HepG2 (cell line): Measurements from ENCODE around the gene MARF1. TPM values are rescaled to one million over a fixed set of nuclear protein-coding genes. Genes with fewer than 3 reads are reported as not detected.

Source experiments
- ATF4 ChIP-seq, 2 experiments: fragments of 450-650 bp in 1 of 2; sonication (generic) in 1 of 2; formaldehyde crosslinking; IDR thresholded peaks; 2 replicates each; pipeline versions ENCODE4 v1.5.0 to v1.8.0; 2020 to 2022; ENCODE audit warnings: mild to moderate bottlenecking in 1 of 2, missing genetic modification reagents in 1 of 2
- BRCA1 ChIP-seq: sonication (generic); formaldehyde crosslinking; IDR thresholded peaks from 2 replicates; pipeline ENCODE4 v1.4.0; 2020; ENCODE audit warnings: missing genetic modification reagents
- BRF2 ChIP-seq: sonication (generic); formaldehyde crosslinking; IDR thresholded peaks from 2 replicates; pipeline ENCODE4 v1.8.1; 2022; ENCODE audit warnings: mild to moderate bottlenecking, missing genetic modification reagents
- EEA1 ChIP-seq: sonication (generic); formaldehyde crosslinking; IDR thresholded peaks from 2 replicates; pipeline ENCODE4 v1.5.1; 2020; ENCODE audit warnings: mild to moderate bottlenecking, missing genetic modification reagents, borderline replicate concordance
- HIC2 ChIP-seq: sonication (generic); formaldehyde crosslinking; IDR thresholded peaks from 2 replicates; pipeline ENCODE4 v1.9.0; 2022; ENCODE audit warnings: low read depth, missing genetic modification reagents
- NCOA5 ChIP-seq: sonication (generic); formaldehyde crosslinking; IDR thresholded peaks from 2 replicates; pipeline ENCODE4 v1.4.0; 2020; ENCODE audit warnings: missing genetic modification reagents
- PLRG1 ChIP-seq: fragments of 450-650 bp; conservative IDR thresholded peaks from 2 replicates; pipeline ENCODE4 v1.6.1; 2016
- SMYD3 ChIP-seq: sonication (generic); formaldehyde crosslinking; IDR thresholded peaks from 2 replicates; pipeline ENCODE4 v1.8.1; 2023; ENCODE audit warnings: mild to moderate bottlenecking, missing genetic modification reagents
- SNAPC4 ChIP-seq: sonication (generic); formaldehyde crosslinking; IDR thresholded peaks from 2 replicates; pipeline ENCODE4 v1.4.0; 2020; ENCODE audit warnings: mild to moderate bottlenecking, missing genetic modification reagents
- SSRP1 ChIP-seq: IDR thresholded peaks from 2 replicates; pipeline ENCODE4 v1.6.1; 2016; ENCODE audit warnings: control low read depth
- ZNF274 ChIP-seq: sonication (generic); formaldehyde crosslinking; IDR thresholded peaks from 2 replicates; pipeline ENCODE4 v1.5.1; 2020; ENCODE audit warnings: mild to moderate bottlenecking, missing genetic modification reagents
- ZNF674 ChIP-seq: sonication (generic); formaldehyde crosslinking; IDR thresholded peaks from 2 replicates; pipeline ENCODE4 v1.5.0; 2020; ENCODE audit warnings: low read depth, mild to moderate bottlenecking, missing genetic modification reagents
- ZNF792 ChIP-seq: IDR thresholded peaks from 2 replicates; pipeline ENCODE4 v1.6.1; 2016
- ZNF878 ChIP-seq: sonication (generic); formaldehyde crosslinking; IDR thresholded peaks from 2 replicates; pipeline ENCODE4 v1.8.1; 2023; ENCODE audit warnings: mild to moderate bottlenecking, missing genetic modification reagents, moderate library complexity
- polyA plus RNA-seq, 8 experiments: library from polyadenylated mRNA; depleted of rRNA in 3 of 8; stranded (reverse) in 7 of 8; unstranded in 1 of 8; fragments of >200 nt; fragmentation: Illumina TruSeq in 4 of 8; extraction: Trizol in 4 of 8; gene quantifications; 2 replicates each; pipeline versions ENCODE4 v1.2.1 to v1.2.3, GENCODE V29; 2011 to 2016; ENCODE audit warnings: low read depth in 4 of 8, missing spikeins in 1 of 8, mixed read lengths in 1 of 8; ENCODE audit not compliant: insufficient read depth in 1 of 8
- total RNA-seq, 5 experiments: library from RNA; depleted of rRNA; stranded (reverse); fragments of >200 nt; fragmentation: Illumina TruSeq; extraction: Trizol; gene quantifications; 2 replicates each; pipeline ENCODE4 v1.2.3, GENCODE V29; 2016; ENCODE audit warnings: low read depth in 1 of 5
- TF ChIP-seq, protein P1 (sequence below): sonication (generic); formaldehyde crosslinking; IDR thresholded peaks from 2 replicates; pipeline ENCODE4 v1.4.0; 2020; ENCODE audit warnings: missing genetic modification reagents, mild to moderate bottlenecking, borderline replicate concordance
- TF ChIP-seq, protein P2 (sequence below): IDR thresholded peaks from 2 replicates; pipeline ENCODE4 v1.6.1; 2016; ENCODE audit warnings: missing compliant biosample characterization, missing genetic modification reagents, borderline replicate concordance

MARF1 gene
- total and polyA plus RNA-seq, 2 of the 13 experiments (the other 11 are each of a cell fraction or from before 2014, with no cell fraction given) = 8.7 to 20.7 TPM

GRCh38 chr16:15607700-15608396, 35.1 kb downstream of the MARF1 start (continued):
- TF ChIP-seq ZNF674 (CRISPR knock-in tag) (no peak), ZNF274 (CRISPR knock-in tag) (no peak), BRF2 (no peak), BRCA1 (no peak), ZNF792 (CRISPR knock-in tag) (no peak), ATF4 (CRISPR knock-in tag; IDR thresholded peaks at IDR 0.05) (no peak), SNAPC4 (CRISPR knock-in tag) (no peak), EEA1 (CRISPR knock-in tag) (no peak), ZNF878 (CRISPR knock-in tag) (no peak), HIC2 (CRISPR knock-in tag) (peak; percentile 79), SMYD3 (CRISPR knock-in tag) (no peak), SSRP1 (CRISPR knock-in tag) (no peak), PLRG1 (no peak), NCOA5 (CRISPR knock-in tag) (no peak)
- TF ChIP-seq, protein P1, sequence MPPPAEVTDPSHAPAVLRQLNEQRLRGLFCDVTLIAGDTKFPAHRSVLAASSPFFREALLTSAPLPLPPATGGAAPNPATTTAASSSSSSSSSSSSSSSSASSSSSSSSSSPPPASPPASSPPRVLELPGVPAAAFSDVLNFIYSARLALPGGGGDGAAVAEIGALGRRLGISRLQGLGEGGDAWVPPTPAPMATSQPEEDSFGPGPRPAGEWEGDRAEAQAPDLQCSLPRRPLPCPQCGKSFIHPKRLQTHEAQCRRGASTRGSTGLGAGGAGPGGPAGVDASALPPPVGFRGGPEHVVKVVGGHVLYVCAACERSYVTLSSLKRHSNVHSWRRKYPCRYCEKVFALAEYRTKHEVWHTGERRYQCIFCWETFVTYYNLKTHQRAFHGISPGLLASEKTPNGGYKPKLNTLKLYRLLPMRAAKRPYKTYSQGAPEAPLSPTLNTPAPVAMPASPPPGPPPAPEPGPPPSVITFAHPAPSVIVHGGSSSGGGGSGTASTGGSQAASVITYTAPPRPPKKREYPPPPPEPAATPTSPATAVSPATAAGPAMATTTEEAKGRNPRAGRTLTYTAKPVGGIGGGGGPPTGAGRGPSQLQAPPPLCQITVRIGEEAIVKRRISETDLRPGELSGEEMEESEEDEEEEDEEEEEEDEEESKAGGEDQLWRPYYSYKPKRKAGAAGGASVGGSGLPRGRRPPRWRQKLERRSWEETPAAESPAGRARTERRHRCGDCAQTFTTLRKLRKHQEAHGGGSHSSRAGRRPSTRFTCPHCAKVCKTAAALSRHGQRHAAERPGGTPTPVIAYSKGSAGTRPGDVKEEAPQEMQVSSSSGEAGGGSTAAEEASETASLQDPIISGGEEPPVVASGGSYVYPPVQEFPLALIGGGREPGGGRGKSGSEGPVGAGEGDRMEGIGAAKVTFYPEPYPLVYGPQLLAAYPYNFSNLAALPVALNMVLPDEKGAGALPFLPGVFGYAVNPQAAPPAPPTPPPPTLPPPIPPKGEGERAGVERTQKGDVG (CRISPR knock-in tag) = no peak
- TF ChIP-seq, protein P2, sequence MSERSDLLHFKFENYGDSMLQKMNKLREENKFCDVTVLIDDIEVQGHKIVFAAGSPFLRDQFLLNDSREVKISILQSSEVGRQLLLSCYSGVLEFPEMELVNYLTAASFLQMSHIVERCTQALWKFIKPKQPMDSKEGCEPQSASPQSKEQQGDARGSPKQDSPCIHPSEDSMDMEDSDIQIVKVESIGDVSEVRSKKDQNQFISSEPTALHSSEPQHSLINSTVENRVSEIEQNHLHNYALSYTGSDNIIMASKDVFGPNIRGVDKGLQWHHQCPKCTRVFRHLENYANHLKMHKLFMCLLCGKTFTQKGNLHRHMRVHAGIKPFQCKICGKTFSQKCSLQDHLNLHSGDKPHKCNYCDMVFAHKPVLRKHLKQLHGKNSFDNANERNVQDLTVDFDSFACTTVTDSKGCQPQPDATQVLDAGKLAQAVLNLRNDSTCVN (CRISPR knock-in tag) = 0 out of 2 replicates have a peak, but pooled peaks have one; percentile 60
